ENCODE results near the gene SELENOO.
A peak's percentile ranks its signal among the peaks of the same experiment; 100 is the strongest.

The SELENOO gene

GRCh38 chr22:50200461-50201190 is at the start of gene SELENOO:
Gene SELENOO (plus strand): TSS chr22:50201011. CDS start chr22:50201037, 26 bp downstream.
- no peak for TF ChIP-seq CTCF (IDR thresholded peaks at IDR 0.05; ENCODE audit: insufficient read depth, missing control alignments)
- no peak for FAIRE-seq
- DNase-seq (ENCODE audit: insufficient read length, low spot score) = peak; percentile 81

GRCh38 chr22:50151571-50152537 is 49.0 kb upstream of the SELENOO start:
- FAIRE-seq = no peak
- no peak for TF ChIP-seq CTCF (IDR thresholded peaks at IDR 0.05; ENCODE audit: insufficient read depth, missing control alignments)
- no peak for DNase-seq (ENCODE audit: insufficient read length, low spot score)

GRCh38 chr22:50153056-50153755 is 47.6 kb upstream of the SELENOO start:
- FAIRE-seq = no peak
- no peak for DNase-seq (ENCODE audit: insufficient read length, low spot score)
- TF ChIP-seq CTCF (IDR thresholded peaks at IDR 0.05; ENCODE audit: insufficient read depth, missing control alignments) = no peak

- no peak for DNase-seq (ENCODE audit: insufficient read length, low spot score)
- TF ChIP-seq CTCF (IDR thresholded peaks at IDR 0.05; ENCODE audit: insufficient read depth, missing control alignments) = no peak
- FAIRE-seq = no peak
Observed at GRCh38 chr22:50153756-50154140, 47.1 kb upstream of the SELENOO start.

- no peak for TF ChIP-seq CTCF (IDR thresholded peaks at IDR 0.05; ENCODE audit: insufficient read depth, missing control alignments)
- no peak for DNase-seq (ENCODE audit: insufficient read length, low spot score)
- no peak for FAIRE-seq
Observed at GRCh38 chr22:50157709-50158375, 43.0 kb upstream of the SELENOO start.

GRCh38 chr22:50160947-50161346 is 39.9 kb upstream of the SELENOO start:
- DNase-seq (ENCODE audit: insufficient read length, low spot score) (no peak), FAIRE-seq (no peak)
- TF ChIP-seq CTCF (IDR thresholded peaks at IDR 0.05; ENCODE audit: insufficient read depth, missing control alignments) = no peak

Measured in D721Med (cell line).